Panc1 (cell line): ENCODE results near the gene MDGA2. TPM values are rescaled to one million over a fixed set of nuclear protein-coding genes. Genes with fewer than 3 reads are reported as not detected.

Experiments used
- ATAC-seq: fragments of 200-7000 bp; cut with Tn5 transposase; 2 replicates; pipeline ENCODE4 v1.9.1; 2020; ENCODE audit warnings: mild to moderate bottlenecking, moderate library complexity
- BruUV-seq: library from RNA; stranded (reverse); fragments of 400-500 nt; replicated peaks from 2 replicates; lab custom pipeline; 2021; lab: Mats Ljungman, UMichigan
- CTCF ChIA-PET: fragments of 300-600 bp; sonication (Branson Sonifier 250); formaldehyde crosslinking; loops from one replicate; lab custom pipeline; 2022; ENCODE audit warnings: antibody characterized with exemption; lab: Charles Lee
- POLR2A ChIA-PET: fragments of 300-600 bp; sonication (Branson Sonifier 250); formaldehyde crosslinking; loops from one replicate; lab custom pipeline; 2022; ENCODE audit warnings: antibody characterized with exemption; lab: Charles Lee
- DNase-seq: peaks from one replicate; pipeline ENCODE4 v3.0.0-alpha.2; 2010; ENCODE audit warnings: low read depth, low spot score
- H3K27ac ChIP-seq: 2 replicates; pipeline ENCODE4 v1.5.1; 2011; ENCODE audit warnings: mild to moderate bottlenecking, low read length, inconsistent platforms
- H3K27me3 ChIP-seq: fragments of 200-500 bp; sonication (Bioruptor generic); 2 replicates; pipeline ENCODE4 v1.6.0; 2014; ENCODE audit warnings: low read length, inconsistent platforms; ENCODE audit not compliant: control insufficient read depth, insufficient read depth
- H3K36me3 ChIP-seq: fragments of 200-500 bp; sonication (Bioruptor generic); 2 replicates; pipeline ENCODE4 v1.5.1; 2014; ENCODE audit warnings: inconsistent platforms, mild to moderate bottlenecking, low read length, moderate library complexity; ENCODE audit not compliant: control insufficient read depth, insufficient read depth
- H3K4me1 ChIP-seq: 2 replicates; pipeline ENCODE4 v1.5.1; 2011; ENCODE audit warnings: inconsistent platforms, mild to moderate bottlenecking, low read length, moderate library complexity; ENCODE audit not compliant: control insufficient read depth, insufficient read depth
- H3K4me3 ChIP-seq, 2 experiments: 2 replicates each; pipeline ENCODE4 v1.5.1; 2011 to 2012; ENCODE audit warnings: low read depth in 2 of 2, low read length in 2 of 2, mild to moderate bottlenecking in 2 of 2, inconsistent platforms in 1 of 2, moderate library complexity in 1 of 2
- H3K9me3 ChIP-seq: fragments of 200-500 bp; sonication (Bioruptor generic); 2 replicates; pipeline ENCODE4 v1.5.1; 2014; ENCODE audit warnings: low read depth, mild to moderate bottlenecking, inconsistent platforms, low read length, moderate library complexity; ENCODE audit not compliant: control insufficient read depth, insufficient read depth
- POLR2AphosphoS5 ChIP-seq: IDR thresholded peaks from 2 replicates; pipeline ENCODE4 v1.6.1; 2012; ENCODE audit warnings: mild to moderate bottlenecking, low read depth, low read length, moderate library complexity
- SIN3A ChIP-seq: IDR thresholded peaks from 2 replicates; pipeline ENCODE4 v1.6.1; 2012; ENCODE audit warnings: low read depth, mild to moderate bottlenecking, low read length, moderate library complexity, borderline replicate concordance; ENCODE audit not compliant: insufficient read depth
- TCF7L2 ChIP-seq: IDR thresholded peaks from 2 replicates; pipeline ENCODE4 v1.6.1; 2011; ENCODE audit warnings: mild to moderate bottlenecking, low read depth, low read length, inconsistent platforms
- in situ Hi-C: cut with HindIII; loops from 2 replicates; pipeline ENCODE4 v1.10.0; 2016; ENCODE audit warnings: low sequenced_read_pairs, low pct_unique_long_range_greater_than_20kb
- intact Hi-C: fragments of 100-400 bp; cut with micrococcal nuclease; formaldehyde crosslinking; loops from one replicate; pipeline ENCODE4 v1.10.0; 2022; ENCODE audit not compliant: unreplicated experiment
- total RNA-seq: library from RNA; stranded (reverse); gene quantifications from one replicate; pipeline ENCODE4 v1.2.1, GENCODE V29; 2021; ENCODE audit not compliant: unreplicated experiment
- TF ChIP-seq, protein P1 (sequence below): fragments of 450-650 bp; IDR thresholded peaks from 2 replicates; pipeline ENCODE4 v1.5.1; 2017; ENCODE audit warnings: mild to moderate bottlenecking
- TF ChIP-seq, protein P2 (sequence below), 2 experiments: IDR thresholded peaks; 2 replicates each; pipeline ENCODE4 v1.6.1; 2011 to 2012; ENCODE audit warnings: low read depth in 2 of 2, control low read depth in 1 of 2, low read length in 1 of 2, mild to moderate bottlenecking in 1 of 2, moderate library complexity in 1 of 2; ENCODE audit not compliant: insufficient read depth in 1 of 2

MDGA2 gene
- total RNA-seq, 1 experiment from 2014 or later: not detected

DNA sequence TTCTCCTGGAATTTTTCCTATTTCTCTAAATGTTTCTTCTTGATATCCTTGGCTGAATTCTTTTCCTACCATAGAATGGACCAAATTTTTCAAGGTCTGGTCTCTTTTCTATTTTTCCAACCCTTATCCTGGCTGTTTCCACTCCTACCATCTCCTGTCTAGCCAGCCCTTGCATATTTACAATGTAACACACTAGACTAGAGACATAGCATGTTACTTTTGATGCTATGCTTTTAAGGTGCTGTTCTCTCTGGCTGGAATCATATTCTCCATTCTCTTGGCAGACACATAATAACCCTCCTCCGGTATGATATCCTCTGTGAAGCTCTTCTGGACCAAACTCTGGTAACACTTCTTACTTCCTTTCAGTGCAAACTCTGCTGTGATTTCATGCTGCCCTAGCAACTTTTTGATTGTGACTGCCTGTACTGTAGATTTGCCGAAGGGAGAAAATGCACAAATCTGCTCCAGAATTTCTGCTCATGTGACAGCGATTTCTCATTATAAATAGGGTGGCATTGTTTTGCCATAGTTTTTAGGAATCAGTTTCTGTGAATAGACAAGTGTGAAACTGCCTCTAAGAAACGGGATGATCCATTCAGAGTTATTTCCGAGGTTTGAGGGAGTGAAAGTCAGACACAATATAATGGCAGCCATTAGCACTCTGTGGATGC lies 284.4 kb downstream of the MDGA2 start:
- no peak overlapping the region for H3K4me3 ChIP-seq
- DNase-seq (no peak), ATAC-seq (no peak)
- TF ChIP-seq POLR2AphosphoS5: no peak
- TF ChIP-seq TCF7L2: no peak
- TF ChIP-seq, protein P1, sequence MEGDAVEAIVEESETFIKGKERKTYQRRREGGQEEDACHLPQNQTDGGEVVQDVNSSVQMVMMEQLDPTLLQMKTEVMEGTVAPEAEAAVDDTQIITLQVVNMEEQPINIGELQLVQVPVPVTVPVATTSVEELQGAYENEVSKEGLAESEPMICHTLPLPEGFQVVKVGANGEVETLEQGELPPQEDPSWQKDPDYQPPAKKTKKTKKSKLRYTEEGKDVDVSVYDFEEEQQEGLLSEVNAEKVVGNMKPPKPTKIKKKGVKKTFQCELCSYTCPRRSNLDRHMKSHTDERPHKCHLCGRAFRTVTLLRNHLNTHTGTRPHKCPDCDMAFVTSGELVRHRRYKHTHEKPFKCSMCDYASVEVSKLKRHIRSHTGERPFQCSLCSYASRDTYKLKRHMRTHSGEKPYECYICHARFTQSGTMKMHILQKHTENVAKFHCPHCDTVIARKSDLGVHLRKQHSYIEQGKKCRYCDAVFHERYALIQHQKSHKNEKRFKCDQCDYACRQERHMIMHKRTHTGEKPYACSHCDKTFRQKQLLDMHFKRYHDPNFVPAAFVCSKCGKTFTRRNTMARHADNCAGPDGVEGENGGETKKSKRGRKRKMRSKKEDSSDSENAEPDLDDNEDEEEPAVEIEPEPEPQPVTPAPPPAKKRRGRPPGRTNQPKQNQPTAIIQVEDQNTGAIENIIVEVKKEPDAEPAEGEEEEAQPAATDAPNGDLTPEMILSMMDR: no peak
- TF ChIP-seq, protein P2, sequence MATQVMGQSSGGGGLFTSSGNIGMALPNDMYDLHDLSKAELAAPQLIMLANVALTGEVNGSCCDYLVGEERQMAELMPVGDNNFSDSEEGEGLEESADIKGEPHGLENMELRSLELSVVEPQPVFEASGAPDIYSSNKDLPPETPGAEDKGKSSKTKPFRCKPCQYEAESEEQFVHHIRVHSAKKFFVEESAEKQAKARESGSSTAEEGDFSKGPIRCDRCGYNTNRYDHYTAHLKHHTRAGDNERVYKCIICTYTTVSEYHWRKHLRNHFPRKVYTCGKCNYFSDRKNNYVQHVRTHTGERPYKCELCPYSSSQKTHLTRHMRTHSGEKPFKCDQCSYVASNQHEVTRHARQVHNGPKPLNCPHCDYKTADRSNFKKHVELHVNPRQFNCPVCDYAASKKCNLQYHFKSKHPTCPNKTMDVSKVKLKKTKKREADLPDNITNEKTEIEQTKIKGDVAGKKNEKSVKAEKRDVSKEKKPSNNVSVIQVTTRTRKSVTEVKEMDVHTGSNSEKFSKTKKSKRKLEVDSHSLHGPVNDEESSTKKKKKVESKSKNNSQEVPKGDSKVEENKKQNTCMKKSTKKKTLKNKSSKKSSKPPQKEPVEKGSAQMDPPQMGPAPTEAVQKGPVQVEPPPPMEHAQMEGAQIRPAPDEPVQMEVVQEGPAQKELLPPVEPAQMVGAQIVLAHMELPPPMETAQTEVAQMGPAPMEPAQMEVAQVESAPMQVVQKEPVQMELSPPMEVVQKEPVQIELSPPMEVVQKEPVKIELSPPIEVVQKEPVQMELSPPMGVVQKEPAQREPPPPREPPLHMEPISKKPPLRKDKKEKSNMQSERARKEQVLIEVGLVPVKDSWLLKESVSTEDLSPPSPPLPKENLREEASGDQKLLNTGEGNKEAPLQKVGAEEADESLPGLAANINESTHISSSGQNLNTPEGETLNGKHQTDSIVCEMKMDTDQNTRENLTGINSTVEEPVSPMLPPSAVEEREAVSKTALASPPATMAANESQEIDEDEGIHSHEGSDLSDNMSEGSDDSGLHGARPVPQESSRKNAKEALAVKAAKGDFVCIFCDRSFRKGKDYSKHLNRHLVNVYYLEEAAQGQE (IDR thresholded peaks at IDR 0.05; ENCODE audit: insufficient read depth in 1 of 2, low read depth in 2 of 2, low read length in 1 of 2): no peak
- TF ChIP-seq SIN3A: no peak
- intact Hi-C loops: no loop called here
- in situ Hi-C loops: no loop called here
- CTCF ChIA-PET: no interaction called here
- H3K4me1 ChIP-seq: no peaks in the 10 kb centered on the region
- POLR2A ChIA-PET: no interaction called here
- H3K27ac ChIP-seq: no peak overlapping the region
- no peaks in the 10 kb centered on the region for H3K36me3 ChIP-seq
- H3K27me3 ChIP-seq: no peaks in the 10 kb centered on the region
- BruUV-seq: no TSS peak
- no peaks in the 10 kb centered on the region for H3K9me3 ChIP-seq

DNA sequence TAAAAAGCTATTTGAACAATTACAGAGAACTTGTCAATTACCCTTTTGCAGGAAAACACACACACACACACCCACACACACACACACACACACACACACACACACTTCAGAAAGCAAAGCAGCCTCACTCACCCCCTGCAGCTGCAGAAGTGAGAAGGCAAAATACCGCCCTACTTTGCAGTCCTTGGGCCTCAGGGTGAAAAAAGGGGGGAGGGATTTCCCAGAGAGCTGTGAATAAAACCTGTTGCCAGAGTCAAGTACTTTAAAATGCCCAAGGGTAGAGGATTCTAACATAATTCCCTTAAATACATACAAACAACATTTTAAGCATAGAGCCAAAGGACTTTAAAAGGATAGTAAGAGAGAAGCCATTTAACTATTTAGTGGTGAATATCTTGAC lies 285.9 kb downstream of the MDGA2 start:
- H3K27ac ChIP-seq: no peak overlapping the region
- intact Hi-C loops (no loop called here), in situ Hi-C loops (no loop called here)
- H3K27me3 ChIP-seq: no peaks in the 10 kb centered on the region
- ChIA-PET POLR2A (no interaction called here), CTCF (no interaction called here)
- H3K4me3 ChIP-seq: no peak overlapping the region
- no peak for DNase-seq
- BruUV-seq: no TSS peak
- no peak for ATAC-seq
- H3K4me1 ChIP-seq: no peaks in the 10 kb centered on the region
- no peaks in the 10 kb centered on the region for H3K9me3 ChIP-seq
- TF ChIP-seq, protein P2 (IDR thresholded peaks at IDR 0.05; ENCODE audit: insufficient read depth in 1 of 2, low read depth in 2 of 2, low read length in 1 of 2): no peak
- no peak for TF ChIP-seq SIN3A
- TF ChIP-seq TCF7L2: no peak
- no peak for TF ChIP-seq POLR2AphosphoS5
- TF ChIP-seq, protein P1: no peak
- H3K36me3 ChIP-seq: no peaks in the 10 kb centered on the region
